PC-3 (cell line): ENCODE results near the gene TAF1B. TPM values are rescaled to one million over a fixed set of nuclear protein-coding genes. Genes with fewer than 3 reads are reported as not detected.
"Not testable (repeated sequence)": the region's sequence is repeated elsewhere in the genome, so short reads cannot be mapped to it uniquely, and the experiment has no call there.

Experiments
- ATAC-seq: fragments of 200-7000 bp; cut with Tn5 transposase; 2 replicates; pipeline ENCODE4 v1.9.1; 2020; ENCODE audit warnings: mild to moderate bottlenecking, moderate library complexity
- BruUV-seq: library from RNA; stranded (reverse); fragments of 400-500 nt; replicated peaks from 2 replicates; lab custom pipeline; 2021; lab: Mats Ljungman, UMichigan
- CTCF ChIA-PET: fragments of 300-600 bp; sonication (Branson Sonifier 250); formaldehyde crosslinking; loops from one replicate; lab custom pipeline; 2022; ENCODE audit warnings: antibody characterized with exemption; lab: Charles Lee
- POLR2A ChIA-PET: fragments of 300-600 bp; sonication (Branson Sonifier 250); formaldehyde crosslinking; loops from one replicate; lab custom pipeline; 2022; ENCODE audit warnings: antibody characterized with exemption; ENCODE audit not compliant: unreplicated experiment; lab: Charles Lee
- DNase-seq: peaks from one replicate; pipeline ENCODE4 v3.0.0-alpha.2; 2015
- H2AFZ ChIP-seq: fragments of 300-600 bp; sonication (generic); 2 replicates; pipeline ENCODE4 v1.6.0; 2016; ENCODE audit warnings: antibody characterized with exemption, low read length
- H3F3A ChIP-seq: fragments of 300-600 bp; sonication (generic); one replicate; pipeline ENCODE4 v1.6.0; 2017; ENCODE audit warnings: antibody characterized with exemption, low read length, control low read depth, mild to moderate bottlenecking; ENCODE audit not compliant: unreplicated experiment
- H3K27ac ChIP-seq: fragments of 300-600 bp; sonication (generic); 2 replicates; pipeline ENCODE4 v1.5.1; 2016; ENCODE audit warnings: mild to moderate bottlenecking, low read length
- H3K27me3 ChIP-seq: fragments of 300-600 bp; sonication (generic); 2 replicates; pipeline ENCODE4 v1.6.1; 2016; ENCODE audit warnings: low read length, mixed read lengths
- H3K36me3 ChIP-seq: fragments of 300-600 bp; sonication (generic); 2 replicates; pipeline ENCODE4 v1.6.1; 2016; ENCODE audit warnings: low read depth, mixed run types, low read length, mixed read lengths
- H3K4me1 ChIP-seq: fragments of 300-600 bp; sonication (generic); 2 replicates; pipeline ENCODE4 v1.5.1; 2016; ENCODE audit warnings: low read length; ENCODE audit not compliant: insufficient read depth
- H3K4me2 ChIP-seq: fragments of 300-600 bp; sonication (generic); 2 replicates; pipeline ENCODE4 v1.6.0; 2016; ENCODE audit warnings: low read length
- H3K4me3 ChIP-seq: fragments of 300-600 bp; sonication (generic); 2 replicates; pipeline ENCODE4 v1.5.1; 2016; ENCODE audit warnings: mild to moderate bottlenecking, low read length, mixed read lengths
- H3K79me2 ChIP-seq: fragments of 300-600 bp; sonication (generic); 2 replicates; pipeline ENCODE4 v1.6.1; 2017; ENCODE audit warnings: low read length, mixed read lengths
- H3K9ac ChIP-seq: fragments of 300-600 bp; sonication (generic); 2 replicates; pipeline ENCODE4 v1.6.0; 2016; ENCODE audit warnings: mild to moderate bottlenecking, low read length
- H3K9me2 ChIP-seq: fragments of 300-600 bp; sonication (generic); replicated peaks from 2 replicates; pipeline ENCODE4 v1.6.1; 2016; ENCODE audit warnings: mixed run types, low read length, mixed read lengths
- H3K9me3 ChIP-seq: fragments of 300-600 bp; sonication (generic); 2 replicates; pipeline ENCODE4 v1.6.1; 2016; ENCODE audit warnings: low read length, mixed read lengths
- H4K20me1 ChIP-seq: fragments of 300-600 bp; sonication (generic); 2 replicates; pipeline ENCODE4 v1.6.1; 2016; ENCODE audit warnings: low read length, mixed read lengths
- EZH2 ChIP-seq: fragments of 300-600 bp; sonication (generic); IDR thresholded peaks from one replicate; pipeline ENCODE4 v1.6.1; 2017; ENCODE audit warnings: antibody characterized with exemption, mild to moderate bottlenecking, low read length; ENCODE audit not compliant: unreplicated experiment
- EZH2phosphoT487 ChIP-seq: fragments of 300-600 bp; sonication (generic); IDR thresholded peaks from 2 replicates; pipeline ENCODE4 v1.6.1; 2018; ENCODE audit warnings: mild to moderate bottlenecking, antibody characterized with exemption, low read length, borderline replicate concordance
- intact Hi-C: fragments of 100-400 bp; cut with micrococcal nuclease; formaldehyde crosslinking; loops from 2 replicates; pipeline ENCODE4 v1.9.0; 2023
- total RNA-seq: library from RNA; depleted of rRNA; stranded (reverse); fragments of >200 nt; gene quantifications from 2 replicates; pipeline ENCODE4 v1.2.3, GENCODE V29; 2014
- TF ChIP-seq, protein P1 (sequence below): fragments of 300-600 bp; sonication (generic); conservative IDR thresholded peaks from 2 replicates; pipeline ENCODE4 v1.5.1; 2017; ENCODE audit warnings: antibody characterized with exemption, low read depth, mild to moderate bottlenecking, low read length

The TAF1B gene
- total RNA-seq, 1 experiment from 2014 or later = 39.5 TPM

DNA sequence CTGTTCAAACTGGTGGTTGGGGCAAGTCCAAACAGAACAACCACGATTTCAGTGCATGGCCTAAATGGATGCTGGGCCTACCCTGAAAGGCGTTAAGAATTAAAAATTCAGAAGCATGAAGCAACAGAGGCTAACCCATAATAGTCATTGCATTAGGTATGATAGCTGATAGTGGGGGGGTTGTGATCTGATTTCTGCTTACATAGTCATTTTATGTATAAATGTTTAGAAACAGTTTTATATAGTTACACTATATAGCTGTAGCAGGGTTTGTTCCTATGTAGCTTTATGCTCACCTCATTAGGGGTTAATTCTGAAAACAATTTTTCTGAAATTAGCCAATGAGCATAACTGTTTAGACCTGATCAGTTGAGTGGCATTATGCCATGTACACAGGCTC lies 9.6 kb downstream of the TAF1B start:
- TF ChIP-seq EZH2 = no peak
- Histone ChIP-seq H3F3A (no peaks in the 10 kb centered on the region), H3K9ac (no peak overlapping the region), H3K4me1 (no peaks in the 10 kb centered on the region), H4K20me1 (no peaks in the 10 kb centered on the region), H3K4me3 (no peak overlapping the region), H3K9me2 (no peaks in the 10 kb centered on the region), H2AFZ (no peak overlapping the region), H3K4me2 (no peak overlapping the region), H3K79me2 (peaks cover 7% of the 10 kb centered on the region), H3K9me3 (no peaks in the 10 kb centered on the region), H3K36me3 (peaks cover 81% of the 10 kb centered on the region), H3K27me3 (no peaks in the 10 kb centered on the region), H3K27ac (no peak overlapping the region)
- ChIA-PET CTCF (no interaction called here), POLR2A (interaction anchor here (0.6 kb wide), 1 partner anchor 108 kb away, joined by 4 read pairs; no protein-coding TSS in a partner anchor)
- ATAC-seq (no peak), DNase-seq (no peak)
- intact Hi-C loops = no loop called here
- no TSS peak for BruUV-seq

DNA sequence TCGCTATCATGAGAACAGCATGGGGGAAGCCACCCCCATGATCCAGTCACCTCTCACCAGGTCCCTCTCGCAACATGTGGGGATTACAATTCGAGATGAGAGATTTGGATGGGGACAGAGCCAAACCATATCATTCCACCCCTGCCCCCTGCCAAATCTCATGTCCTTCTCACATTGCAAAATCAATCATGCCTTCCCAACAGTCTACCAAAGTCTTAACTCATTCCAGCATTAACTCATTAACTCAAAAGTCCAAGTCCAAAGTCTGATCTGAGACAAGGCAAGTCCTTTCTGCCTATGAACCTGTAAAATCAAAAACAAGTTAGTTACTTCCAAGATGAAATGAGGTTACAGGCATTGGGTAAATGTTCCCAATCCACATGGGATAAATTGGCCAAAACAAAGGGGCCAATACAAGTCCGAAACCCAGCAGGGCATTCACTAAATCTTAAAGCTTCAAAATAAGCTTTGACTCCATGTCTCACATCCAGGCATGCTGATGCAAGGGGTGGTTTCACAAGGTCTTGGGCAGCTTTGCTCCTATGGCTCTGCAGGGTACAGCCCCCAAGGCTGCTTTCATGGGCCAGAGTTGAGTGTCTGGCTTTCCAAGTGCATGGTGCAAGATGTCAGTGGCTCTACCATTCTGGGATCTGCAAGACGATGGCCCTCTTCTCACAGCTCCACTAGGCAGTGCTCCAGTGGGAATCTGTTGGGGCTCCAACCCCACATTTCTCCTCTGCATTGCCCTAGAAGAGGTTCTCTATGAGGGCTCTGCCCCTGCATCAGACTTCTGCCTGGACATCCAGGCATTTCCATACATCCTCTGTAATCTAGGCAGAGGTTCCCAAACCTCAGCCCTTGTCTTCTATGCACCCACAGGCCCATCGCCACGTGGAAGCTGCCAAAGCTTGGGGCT lies 14.8 kb downstream of the TAF1B start:
- POLR2A ChIA-PET = no interaction called here
- intact Hi-C loops = no loop called here
- ATAC-seq (no peak), DNase-seq (no peak)
- no peaks in the 10 kb centered on the region for H3K9me3 ChIP-seq
- no peaks in the 10 kb centered on the region for H4K20me1 ChIP-seq
- no peaks in the 10 kb centered on the region for H3K4me1 ChIP-seq
- H3K9ac ChIP-seq = no peak overlapping the region
- TF ChIP-seq, protein P1, sequence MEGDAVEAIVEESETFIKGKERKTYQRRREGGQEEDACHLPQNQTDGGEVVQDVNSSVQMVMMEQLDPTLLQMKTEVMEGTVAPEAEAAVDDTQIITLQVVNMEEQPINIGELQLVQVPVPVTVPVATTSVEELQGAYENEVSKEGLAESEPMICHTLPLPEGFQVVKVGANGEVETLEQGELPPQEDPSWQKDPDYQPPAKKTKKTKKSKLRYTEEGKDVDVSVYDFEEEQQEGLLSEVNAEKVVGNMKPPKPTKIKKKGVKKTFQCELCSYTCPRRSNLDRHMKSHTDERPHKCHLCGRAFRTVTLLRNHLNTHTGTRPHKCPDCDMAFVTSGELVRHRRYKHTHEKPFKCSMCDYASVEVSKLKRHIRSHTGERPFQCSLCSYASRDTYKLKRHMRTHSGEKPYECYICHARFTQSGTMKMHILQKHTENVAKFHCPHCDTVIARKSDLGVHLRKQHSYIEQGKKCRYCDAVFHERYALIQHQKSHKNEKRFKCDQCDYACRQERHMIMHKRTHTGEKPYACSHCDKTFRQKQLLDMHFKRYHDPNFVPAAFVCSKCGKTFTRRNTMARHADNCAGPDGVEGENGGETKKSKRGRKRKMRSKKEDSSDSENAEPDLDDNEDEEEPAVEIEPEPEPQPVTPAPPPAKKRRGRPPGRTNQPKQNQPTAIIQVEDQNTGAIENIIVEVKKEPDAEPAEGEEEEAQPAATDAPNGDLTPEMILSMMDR = no peak
- TF ChIP-seq EZH2phosphoT487 (no peak), EZH2 (no peak)
- H3K27ac ChIP-seq = no peak overlapping the region
- CTCF ChIA-PET = no interaction called here
- BruUV-seq = no TSS peak
- no peaks in the 10 kb centered on the region for H3K9me2 ChIP-seq
- H3K27me3 ChIP-seq = no peaks in the 10 kb centered on the region
- H3K36me3 ChIP-seq = peaks cover 73% of the 10 kb centered on the region
- H2AFZ ChIP-seq = no peak overlapping the region
- H3K4me2 ChIP-seq = no peak overlapping the region
- H3K79me2 ChIP-seq = no peaks in the 10 kb centered on the region
- H3F3A ChIP-seq = no peaks in the 10 kb centered on the region
- no peak overlapping the region for H3K4me3 ChIP-seq

DNA sequence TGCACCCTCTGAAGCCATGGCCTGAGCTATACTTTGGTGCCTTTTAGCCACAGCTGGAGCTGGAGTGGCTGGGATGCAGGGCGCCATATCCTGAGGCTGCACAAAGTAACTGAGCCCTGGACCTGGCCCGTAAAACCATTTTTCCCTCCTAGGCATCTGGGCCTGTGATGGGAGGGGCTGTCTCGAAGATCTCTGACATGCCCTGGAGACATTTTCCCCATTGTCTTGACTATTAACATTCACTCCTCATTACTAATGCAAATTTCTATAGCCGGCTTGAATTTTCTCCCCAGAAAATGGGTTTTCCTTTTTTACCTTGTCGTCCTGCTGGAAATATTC lies 15.4 kb downstream of the TAF1B start:
- POLR2A ChIA-PET = no interaction called here
- H3K9me2 ChIP-seq = no peaks in the 10 kb centered on the region
- TF ChIP-seq EZH2 = no peak
- TF ChIP-seq, protein P1 = no peak
- TF ChIP-seq EZH2phosphoT487 = no peak
- no peaks in the 10 kb centered on the region for H3K79me2 ChIP-seq
- H3K27me3 ChIP-seq = no peaks in the 10 kb centered on the region
- no peaks in the 10 kb centered on the region for H3K4me1 ChIP-seq
- H4K20me1 ChIP-seq = no peaks in the 10 kb centered on the region
- no peak overlapping the region for H3K4me3 ChIP-seq
- CTCF ChIA-PET = no interaction called here
- no peak overlapping the region for H3K4me2 ChIP-seq
- no peak overlapping the region for H2AFZ ChIP-seq
- no TSS peak for BruUV-seq
- no peaks in the 10 kb centered on the region for H3F3A ChIP-seq
- no peaks in the 10 kb centered on the region for H3K9me3 ChIP-seq
- H3K9ac ChIP-seq = no peak overlapping the region
- DNase-seq = no peak
- H3K27ac ChIP-seq = no peak overlapping the region
- H3K36me3 ChIP-seq = peaks cover 67% of the 10 kb centered on the region
- intact Hi-C loops = no loop called here
- ATAC-seq = no peak

DNA sequence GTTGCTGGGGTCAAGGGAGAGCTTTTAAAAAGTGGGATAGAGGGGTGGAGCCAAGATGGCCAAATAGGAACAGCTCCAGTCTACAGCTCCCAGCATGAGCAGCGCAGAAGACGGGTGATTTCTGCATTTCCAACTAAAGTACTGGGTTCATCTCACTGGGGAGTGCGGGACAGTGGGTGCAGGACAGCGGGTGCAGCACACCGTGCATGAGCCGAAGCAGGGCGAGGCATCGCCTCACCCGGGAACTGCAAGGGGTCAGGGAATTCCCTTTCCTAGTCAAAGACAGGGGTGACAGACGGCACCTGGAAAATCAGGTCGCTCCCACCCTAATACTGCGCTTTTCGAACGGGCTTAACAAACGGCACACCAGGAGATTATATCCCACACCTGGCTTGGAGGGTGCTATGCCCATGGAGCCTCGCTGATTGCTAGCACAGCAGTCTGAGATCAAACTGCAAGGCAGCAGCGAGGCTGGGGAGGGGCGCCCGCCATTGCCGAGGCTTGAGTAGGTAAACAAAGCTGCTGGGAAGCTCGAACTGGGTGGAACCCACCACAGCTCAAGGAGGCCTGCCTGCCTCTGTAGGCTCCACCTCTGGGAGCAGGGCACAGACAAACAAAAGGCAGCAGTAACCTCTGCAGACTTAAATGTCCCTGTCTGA lies 17.8 kb downstream of the TAF1B start:
- H3F3A ChIP-seq, H3K27me3 ChIP-seq, H3K79me2 ChIP-seq, POLR2A ChIA-PET, H3K9me2 ChIP-seq, H3K9ac ChIP-seq, DNase-seq, H3K9me3 ChIP-seq, H3K4me1 ChIP-seq, H4K20me1 ChIP-seq, CTCF ChIA-PET, H3K4me2 ChIP-seq, H3K4me3 ChIP-seq, intact Hi-C loops, H2AFZ ChIP-seq, BruUV-seq, ATAC-seq, H3K27ac ChIP-seq: not testable (repeated sequence)
- H3K36me3 ChIP-seq = peaks cover 44% of the 10 kb centered on the region
